ENCODE measurements around the gene IDH3G. TPM values are rescaled to one million over a fixed set of nuclear protein-coding genes. Genes with fewer than 3 reads are reported as not detected.

Gene IDH3G
- total and polyA plus RNA-seq, 2 donors (not counting 3 experiments of a cell fraction or from before 2014, with no cell fraction given): 57.7 to 116 TPM

DNA sequence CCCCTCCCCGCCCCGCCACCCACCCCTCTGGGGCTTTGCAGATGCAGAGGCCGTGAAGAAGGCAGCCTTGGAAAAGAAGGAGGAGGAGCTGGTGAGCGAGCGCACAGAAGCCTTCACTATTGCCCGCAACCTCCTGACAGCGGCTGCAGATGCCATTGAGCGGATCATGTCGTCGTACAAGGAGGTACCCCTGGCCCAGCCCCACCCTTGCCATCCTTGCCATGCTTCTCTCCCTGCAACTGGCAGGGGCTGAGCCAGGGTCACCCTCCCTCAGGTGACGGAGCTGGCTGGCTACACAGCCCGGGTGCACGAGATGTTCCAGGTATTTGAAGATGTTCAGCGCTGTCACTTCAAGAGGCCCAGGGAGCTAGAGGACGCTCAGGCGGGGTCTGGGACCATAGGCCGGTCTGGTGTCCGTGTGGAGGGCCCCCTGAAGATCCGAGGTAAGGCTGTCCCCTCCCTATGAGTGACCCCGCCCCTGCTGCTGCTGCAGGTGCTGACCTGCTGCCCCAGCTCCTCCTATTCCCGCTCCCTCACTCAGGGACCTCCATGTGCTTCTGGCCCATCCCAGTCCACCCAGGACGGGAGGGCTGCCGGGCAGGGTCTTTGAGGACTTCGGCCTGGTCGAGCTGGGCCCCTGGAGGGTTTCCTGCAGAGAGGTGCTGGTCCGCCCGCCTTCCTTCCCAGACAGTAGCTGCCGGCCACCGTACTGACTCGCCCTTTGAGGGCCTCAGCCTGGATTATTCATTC, 57.9 kb downstream of the IDH3G start:
- H2AFZ ChIP-seq (ENCODE audit: low read depth, low read length): no peak overlapping the region
- no peak overlapping the region for H3K4me2 ChIP-seq (ENCODE audit: insufficient read depth, low read length)
- no peak overlapping the region for H3K4me3 ChIP-seq (replicated peaks in 1 of 3; ENCODE audit: insufficient read depth in 1 of 3, low read depth in 1 of 3, low read length in 3 of 3)
- intact Hi-C loops (cut with micrococcal nuclease): no loop called here
- no peaks in the 10 kb centered on the region for H4K20me1 ChIP-seq (replicated peaks; ENCODE audit: control insufficient read depth, extremely low read depth, insufficient read depth, low read length)
- no TSS peak for BruUV-seq (replicated peaks)
- no peaks in the 10 kb centered on the region for H3K79me2 ChIP-seq (ENCODE audit: control insufficient read depth, insufficient read depth, low read length)
- no peaks in the 10 kb centered on the region for H3K4me1 ChIP-seq (ENCODE audit: control insufficient read depth, extremely low read depth, insufficient read depth, low read length)
- H3K9me3 ChIP-seq (replicated peaks; ENCODE audit: control insufficient read depth, insufficient read depth, low read length): no peaks in the 10 kb centered on the region
- H3K9ac ChIP-seq (replicated peaks; ENCODE audit: extremely low read depth, insufficient read depth, low read length): no peak overlapping the region
- no peak overlapping the region for H3K27ac ChIP-seq (ENCODE audit: insufficient read depth, low read depth, low read length)
- FAIRE-seq (no peak), DNase-seq (ENCODE audit: low read depth, low spot score) (no peak)
- ChIA-PET POLR2A (no interaction called here), CTCF (interaction anchor here (1.3 kb wide), 1 partner anchor 10 kb away, joined by 3 read pairs; no protein-coding TSS in a partner anchor)
- no peaks in the 10 kb centered on the region for H3K36me3 ChIP-seq (ENCODE audit: control insufficient read depth in 2 of 2, extremely low read depth in 1 of 2, insufficient read depth in 2 of 2, low read length in 2 of 2)
- TF ChIP-seq EZH2 (IDR thresholded peaks at IDR 0.05; ENCODE audit: borderline replicate concordance, low read depth, low read length, severe bottlenecking) (no peak), FOS (IDR thresholded peaks at IDR 0.05; ENCODE audit: borderline replicate concordance, insufficient read depth, low read length) (no peak), MYC (IDR thresholded peaks at IDR 0.05; ENCODE audit: low read depth, low read length) (no peak), GATA2 (IDR thresholded peaks at IDR 0.05; ENCODE audit: insufficient read depth, insufficient read length, low read depth, low read length) (no peak), JUN (IDR thresholded peaks at IDR 0.05; ENCODE audit: borderline replicate concordance, insufficient read depth, insufficient read length, low read depth) (no peak), POLR2A (IDR thresholded peaks at IDR 0.05; ENCODE audit: low read depth, low read length) (no peak), POLR2AphosphoS5 (IDR thresholded peaks at IDR 0.05; ENCODE audit: insufficient read depth, low read depth, low read length) (no peak)
- TF ChIP-seq, protein P1, sequence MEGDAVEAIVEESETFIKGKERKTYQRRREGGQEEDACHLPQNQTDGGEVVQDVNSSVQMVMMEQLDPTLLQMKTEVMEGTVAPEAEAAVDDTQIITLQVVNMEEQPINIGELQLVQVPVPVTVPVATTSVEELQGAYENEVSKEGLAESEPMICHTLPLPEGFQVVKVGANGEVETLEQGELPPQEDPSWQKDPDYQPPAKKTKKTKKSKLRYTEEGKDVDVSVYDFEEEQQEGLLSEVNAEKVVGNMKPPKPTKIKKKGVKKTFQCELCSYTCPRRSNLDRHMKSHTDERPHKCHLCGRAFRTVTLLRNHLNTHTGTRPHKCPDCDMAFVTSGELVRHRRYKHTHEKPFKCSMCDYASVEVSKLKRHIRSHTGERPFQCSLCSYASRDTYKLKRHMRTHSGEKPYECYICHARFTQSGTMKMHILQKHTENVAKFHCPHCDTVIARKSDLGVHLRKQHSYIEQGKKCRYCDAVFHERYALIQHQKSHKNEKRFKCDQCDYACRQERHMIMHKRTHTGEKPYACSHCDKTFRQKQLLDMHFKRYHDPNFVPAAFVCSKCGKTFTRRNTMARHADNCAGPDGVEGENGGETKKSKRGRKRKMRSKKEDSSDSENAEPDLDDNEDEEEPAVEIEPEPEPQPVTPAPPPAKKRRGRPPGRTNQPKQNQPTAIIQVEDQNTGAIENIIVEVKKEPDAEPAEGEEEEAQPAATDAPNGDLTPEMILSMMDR (IDR thresholded peaks at IDR 0.05; ENCODE audit: extremely low read depth in 1 of 2, insufficient read depth in 1 of 2, low read depth in 1 of 2, low read length in 2 of 2): no peak
- TF ChIP-seq, protein P2, sequence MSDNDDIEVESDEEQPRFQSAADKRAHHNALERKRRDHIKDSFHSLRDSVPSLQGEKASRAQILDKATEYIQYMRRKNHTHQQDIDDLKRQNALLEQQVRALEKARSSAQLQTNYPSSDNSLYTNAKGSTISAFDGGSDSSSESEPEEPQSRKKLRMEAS (IDR thresholded peaks at IDR 0.05; ENCODE audit: insufficient read depth, insufficient read length): no peak
- dilution Hi-C loops (cut with MboI; ENCODE audit: extremely low pct_ligation_motif_present, low sequenced_read_pairs): no loop called here
- no peaks in the 10 kb centered on the region for H3K9me1 ChIP-seq (replicated peaks; ENCODE audit: control insufficient read depth, extremely low read depth, insufficient read depth, low read length)
- H3K27me3 ChIP-seq (ENCODE audit: control insufficient read depth in 2 of 2, insufficient read depth in 2 of 2, low read length in 2 of 2): no peaks in the 10 kb centered on the region

Other genes starting within 250 kb of the IDH3G start
- gene CCNQ, start 195.2 kb downstream of the IDH3G start, total RNA-seq: 20.8 and 21.3 TPM in 2 replicates
- gene CCNQ, start 195.2 kb downstream of the IDH3G start, polyA plus RNA-seq: 37.0 and 42.9 TPM in 2 replicates
- 0.35 TPM in 1 of 2 replicates, not detected in the other for gene DUSP9, start 147.2 kb downstream of the IDH3G start, total RNA-seq
- gene DUSP9, start 147.2 kb downstream of the IDH3G start, polyA plus RNA-seq: 0.04 and 0.05 TPM in 2 replicates
- not detected in 2 replicates for gene PNCK, start 120.6 kb downstream of the IDH3G start, total RNA-seq
- 0.12 and 0.37 TPM in 2 replicates for gene PNCK, start 120.6 kb downstream of the IDH3G start, polyA plus RNA-seq
- gene SLC6A8, start 106.4 kb downstream of the IDH3G start, total RNA-seq: 23.6 and 28.8 TPM in 2 replicates
- 22.7 and 22.8 TPM in 2 replicates for gene SLC6A8, start 106.4 kb downstream of the IDH3G start, polyA plus RNA-seq
- gene BCAP31, start 70.0 kb downstream of the IDH3G start, total RNA-seq: 198 and 203 TPM in 2 replicates
- gene BCAP31, start 70.0 kb downstream of the IDH3G start, polyA plus RNA-seq: 169 and 220 TPM in 2 replicates
- 12.9 and 14.3 TPM in 2 replicates for gene ABCD1, start 69.5 kb downstream of the IDH3G start, total RNA-seq
- gene ABCD1, start 69.5 kb downstream of the IDH3G start, polyA plus RNA-seq: 9.1 and 11.3 TPM in 2 replicates
- 29.7 and 31.4 TPM in 2 replicates for gene PLXNB3, start 30.1 kb downstream of the IDH3G start, total RNA-seq
- 19.0 and 27.1 TPM in 2 replicates for gene PLXNB3, start 30.1 kb downstream of the IDH3G start, polyA plus RNA-seq
- 0.18 and 0.40 TPM in 2 replicates for gene SRPK3, start 13.3 kb downstream of the IDH3G start, total RNA-seq
- gene SRPK3, start 13.3 kb downstream of the IDH3G start, polyA plus RNA-seq: 0.25 and 0.29 TPM in 2 replicates
- 235 and 242 TPM in 2 replicates for gene SSR4, start 293 bp upstream of the IDH3G start, total RNA-seq
- gene SSR4, start 293 bp upstream of the IDH3G start, polyA plus RNA-seq: 732 and 1,321 TPM in 2 replicates
- gene PDZD4, start 36.2 kb upstream of the IDH3G start, total RNA-seq: 0.09 TPM in 2 replicates
- 0.07 and 0.08 TPM in 2 replicates for gene PDZD4, start 36.2 kb upstream of the IDH3G start, polyA plus RNA-seq
- gene L1CAM, start 91.8 kb upstream of the IDH3G start, total RNA-seq: not detected in 2 replicates
- gene L1CAM, start 91.8 kb upstream of the IDH3G start, polyA plus RNA-seq: 0.01 and 0.02 TPM in 2 replicates
- not detected in 2 replicates for gene AVPR2, start 110.3 kb upstream of the IDH3G start, total RNA-seq
- gene AVPR2, start 110.3 kb upstream of the IDH3G start, polyA plus RNA-seq: not detected in 2 replicates
- gene ARHGAP4, start 131.9 kb upstream of the IDH3G start, total RNA-seq: 31.9 and 33.3 TPM in 2 replicates
- gene ARHGAP4, start 131.9 kb upstream of the IDH3G start, polyA plus RNA-seq: 20.9 and 24.5 TPM in 2 replicates
- 143 and 144 TPM in 2 replicates for gene NAA10, start 140.7 kb upstream of the IDH3G start, total RNA-seq
- 141 and 169 TPM in 2 replicates for gene NAA10, start 140.7 kb upstream of the IDH3G start, polyA plus RNA-seq
- gene RENBP, start 150.3 kb upstream of the IDH3G start, total RNA-seq: 6.2 and 8.0 TPM in 2 replicates
- gene RENBP, start 150.3 kb upstream of the IDH3G start, polyA plus RNA-seq: 16.0 and 16.2 TPM in 2 replicates
- gene HCFC1, start 177.4 kb upstream of the IDH3G start, total RNA-seq: 80.9 and 85.9 TPM in 2 replicates
- gene HCFC1, start 177.4 kb upstream of the IDH3G start, polyA plus RNA-seq: 14.6 and 15.9 TPM in 2 replicates
- gene TMEM187, start 178.4 kb upstream of the IDH3G start, total RNA-seq: 2.6 and 4.1 TPM in 2 replicates
- 15.7 and 19.0 TPM in 2 replicates for gene TMEM187, start 178.4 kb upstream of the IDH3G start, polyA plus RNA-seq
- gene IRAK1, start 225.5 kb upstream of the IDH3G start, total RNA-seq: 136 and 138 TPM in 2 replicates
- gene IRAK1, start 225.5 kb upstream of the IDH3G start, polyA plus RNA-seq: 63.6 and 74.7 TPM in 2 replicates

All from endothelial cell of umbilical vein (primary cell).